ENCODE data around the gene BHLHE23.
"Not testable (repeated sequence)": the region's sequence is repeated elsewhere in the genome, so short reads cannot be mapped to it uniquely, and the experiment has no call there.

Gene BHLHE23

GRCh38 chr20:63043348-63044203 is 36.8 kb upstream of the BHLHE23 start:
- no peak for DNase-seq (ENCODE audit: low read depth in 2 of 2)

GRCh38 chr20:63042448-63043071 is 35.8 kb upstream of the BHLHE23 start:
- no peak for DNase-seq (ENCODE audit: low read depth in 2 of 2)

- no peak for DNase-seq (ENCODE audit: low read depth in 2 of 2)
These were observed 35.0 kb upstream of the BHLHE23 start for GRCh38 chr20:63041776-63042175.

GRCh38 chr20:63037669-63038268 is 31.0 kb upstream of the BHLHE23 start:
- no peak for DNase-seq (ENCODE audit: low read depth in 2 of 2)

- DNase-seq (ENCODE audit: low read depth in 2 of 2) = no peak
These were observed 29.5 kb upstream of the BHLHE23 start for GRCh38 chr20:63036291-63036690.

GRCh38 chr20:63035603-63036185 is 28.9 kb upstream of the BHLHE23 start:
- DNase-seq (ENCODE audit: low read depth in 2 of 2) = no peak

- DNase-seq (ENCODE audit: low read depth in 2 of 2) = not testable (repeated sequence)
These were observed 28.2 kb upstream of the BHLHE23 start for GRCh38 chr20:63034710-63035602.

GRCh38 chr20:63033794-63034709 is 27.3 kb upstream of the BHLHE23 start:
- DNase-seq (ENCODE audit: low read depth in 2 of 2) = no peak

GRCh38 chr20:63032861-63033793 is 26.4 kb upstream of the BHLHE23 start:
- DNase-seq (ENCODE audit: low read depth in 2 of 2) = no peak

- DNase-seq (ENCODE audit: low read depth in 2 of 2) = no peak
These were observed 25.4 kb upstream of the BHLHE23 start for GRCh38 chr20:63032026-63032800.

- DNase-seq (ENCODE audit: low read depth in 2 of 2) = no peak
These were observed 24.7 kb upstream of the BHLHE23 start for GRCh38 chr20:63031251-63032014.

GRCh38 chr20:63029358-63030121 is 22.8 kb upstream of the BHLHE23 start:
- DNase-seq (ENCODE audit: low read depth in 2 of 2) = no peak

- no peak for DNase-seq (ENCODE audit: low read depth in 2 of 2)
These were observed 21.7 kb upstream of the BHLHE23 start for GRCh38 chr20:63028461-63028921.

- no peak for DNase-seq (ENCODE audit: low read depth in 2 of 2)
These were observed 21.2 kb upstream of the BHLHE23 start for GRCh38 chr20:63027922-63028389.

- DNase-seq (ENCODE audit: low read depth in 2 of 2) = no peak
These were observed 20.6 kb upstream of the BHLHE23 start for GRCh38 chr20:63027221-63027921.

- DNase-seq (ENCODE audit: low read depth in 2 of 2) = no peak
These were observed 19.9 kb upstream of the BHLHE23 start for GRCh38 chr20:63026582-63027165.

Data from stimulated activated CD4-positive, alpha-beta T cell treated with anti-CD3 and anti-CD28 coated beads, Interleukin-4, amount 100 ng/mL, for 48 hours (primary cell).